GM18870 (cell line): ENCODE results near the gene CHRDL2.
"Not testable (repeated sequence)": the region's sequence is repeated elsewhere in the genome, so short reads cannot be mapped to it uniquely, and the experiment has no call there.

ENCODE experiments used
- ATAC-seq: cut with Tn5 transposase; IDR thresholded peaks from one replicate; pipeline ENCODE4 v1.9.1; 2021; ENCODE audit warnings: moderate library complexity; ENCODE audit not compliant: unreplicated experiment

Gene CHRDL2

GRCh38 chr11:74731301-74732094, at the start of gene CHRDL2:
Gene CHRDL2, minus strand, starts transcription at chr11:74731426. Its CDS starts 538 bp downstream, at chr11:74730888.
- ATAC-seq, result no peak

GRCh38 chr11:74780248-74781005, 49.2 kb upstream of the CHRDL2 start:
- ATAC-seq, result no peak

- no peak for ATAC-seq
Measured at GRCh38 chr11:74778581-74778980, 47.4 kb upstream of the CHRDL2 start.

- no peak for ATAC-seq
Measured at GRCh38 chr11:74777877-74778276, 46.7 kb upstream of the CHRDL2 start.

- no peak for ATAC-seq
Measured at GRCh38 chr11:74777038-74777437, 45.8 kb upstream of the CHRDL2 start.

GRCh38 chr11:74776546-74776945, 45.3 kb upstream of the CHRDL2 start:
- ATAC-seq, result no peak

GRCh38 chr11:74775762-74776161, 44.5 kb upstream of the CHRDL2 start:
- ATAC-seq, result no peak

GRCh38 chr11:74773476-74773875, 42.2 kb upstream of the CHRDL2 start:
- no peak for ATAC-seq

GRCh38 chr11:74771139-74771538, 39.9 kb upstream of the CHRDL2 start:
- ATAC-seq, result no peak

- no peak for ATAC-seq
Measured at GRCh38 chr11:74770456-74770855, 39.2 kb upstream of the CHRDL2 start.

GRCh38 chr11:74769055-74769707, 38.0 kb upstream of the CHRDL2 start:
- no peak for ATAC-seq

- ATAC-seq, result not testable (repeated sequence)
Measured at GRCh38 chr11:74768172-74768651, 37.0 kb upstream of the CHRDL2 start.

GRCh38 chr11:74766905-74767304, 35.7 kb upstream of the CHRDL2 start:
- ATAC-seq, result no peak

GRCh38 chr11:74756571-74756970, 25.3 kb upstream of the CHRDL2 start:
- no peak for ATAC-seq

- ATAC-seq, result no peak
Measured at GRCh38 chr11:74755395-74755995, 24.3 kb upstream of the CHRDL2 start.

- no peak for ATAC-seq
Measured at GRCh38 chr11:74754507-74755252, 23.5 kb upstream of the CHRDL2 start.

- no peak for ATAC-seq
Measured at GRCh38 chr11:74751303-74751702, 20.1 kb upstream of the CHRDL2 start.

- not testable (repeated sequence) for ATAC-seq
Measured at GRCh38 chr11:74750598-74750997, 19.4 kb upstream of the CHRDL2 start.

- no peak for ATAC-seq
Measured at GRCh38 chr11:74749965-74750296, 18.7 kb upstream of the CHRDL2 start.

GRCh38 chr11:74749127-74749964, 18.1 kb upstream of the CHRDL2 start:
- ATAC-seq, result peak; percentile 23
